8988T (cell line): ENCODE results near the gene CT47C1.
"Not testable (repeated sequence)": the region's sequence is repeated elsewhere in the genome, so short reads cannot be mapped to it uniquely, and the experiment has no call there.

Experiments used
- DNase-seq: peaks from one replicate; pipeline ENCODE4 v3.0.0; 2011

Gene CT47C1

DNA sequence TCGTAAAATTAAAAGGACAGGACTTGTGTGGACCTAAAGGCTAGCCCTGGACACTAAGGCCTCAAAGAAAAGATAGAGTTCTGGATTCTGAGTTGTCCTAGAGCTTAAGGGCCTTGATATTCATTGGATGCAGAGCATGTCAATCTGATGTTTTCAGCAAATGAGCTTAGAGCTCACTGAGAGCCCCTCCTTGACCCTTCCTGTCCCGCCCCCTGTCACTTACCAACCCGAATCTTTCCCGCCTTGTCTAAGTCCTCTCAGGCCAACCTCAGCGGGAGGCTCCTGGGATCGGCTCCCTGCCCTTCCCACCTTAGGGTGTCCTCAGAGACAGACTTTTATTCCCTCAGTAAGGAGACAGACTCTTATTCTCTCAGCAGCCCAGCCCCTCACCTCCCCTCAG is at the start of gene CT47C1:
TSS of gene CT47C1 (plus strand) at position 250 of the 400 bp plus-strand sequence. CDS start 233 bp downstream, outside the sequence.
- DNase-seq = no peak

DNA sequence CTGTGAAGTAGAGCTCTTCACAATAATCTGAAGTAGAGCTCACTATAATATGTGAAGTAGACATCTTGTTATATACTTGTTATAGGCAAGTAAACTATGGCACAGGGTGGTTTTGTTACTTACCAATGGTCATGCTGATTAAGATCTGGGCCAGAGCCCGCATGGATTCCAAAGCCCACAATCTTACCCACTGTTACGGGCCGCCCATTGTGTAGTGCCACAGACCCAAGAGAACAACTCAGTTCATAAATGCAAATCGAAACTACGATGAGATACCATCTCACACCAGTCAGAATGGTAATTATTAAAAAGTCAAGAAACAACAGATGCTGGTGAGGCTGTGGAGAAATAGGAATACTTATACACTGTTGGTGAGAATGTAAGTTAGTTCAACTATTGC is 46.9 kb upstream of the CT47C1 start:
- DNase-seq = no peak

GRCh38 chrX:119026344-119026743 is 46.4 kb upstream of the CT47C1 start:
- not testable (repeated sequence) for DNase-seq

DNA sequence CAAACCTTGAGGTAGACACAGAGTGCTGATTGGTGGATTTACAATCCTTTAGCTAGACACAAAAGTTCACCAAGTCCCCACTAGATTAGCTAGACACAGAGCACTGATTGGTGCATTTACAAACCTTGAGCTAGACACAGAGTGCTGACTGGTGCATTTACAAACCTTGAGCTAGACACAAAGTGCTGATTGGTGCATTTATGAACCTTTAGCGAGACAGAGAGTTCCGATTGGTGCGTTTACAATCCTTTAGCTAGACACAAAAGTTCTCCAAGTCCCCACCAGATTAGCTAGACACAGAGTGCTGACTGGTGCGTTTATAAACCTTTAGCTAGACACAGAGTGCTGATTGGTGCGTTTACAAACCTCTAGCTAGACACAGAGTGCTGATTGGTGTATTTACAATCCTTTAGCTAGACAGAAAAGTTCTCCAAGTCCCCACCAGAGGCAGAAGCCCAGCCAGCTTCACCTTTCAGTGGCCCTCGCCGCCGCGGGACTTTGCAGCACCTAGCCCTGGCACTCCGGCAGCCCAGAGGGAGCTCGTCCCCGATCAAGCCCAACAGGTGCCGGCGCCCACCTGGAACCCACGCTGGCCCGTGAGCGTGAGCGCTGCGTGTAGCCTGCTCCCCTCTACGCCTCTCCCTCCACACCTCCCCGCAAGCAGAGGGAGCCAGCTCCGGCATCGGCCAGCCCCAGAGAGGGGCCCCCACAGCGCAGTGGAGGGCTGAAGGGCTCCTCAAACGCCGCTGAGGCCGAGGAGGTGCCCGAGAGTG is 44.6 kb upstream of the CT47C1 start:
- not testable (repeated sequence) for DNase-seq

DNA sequence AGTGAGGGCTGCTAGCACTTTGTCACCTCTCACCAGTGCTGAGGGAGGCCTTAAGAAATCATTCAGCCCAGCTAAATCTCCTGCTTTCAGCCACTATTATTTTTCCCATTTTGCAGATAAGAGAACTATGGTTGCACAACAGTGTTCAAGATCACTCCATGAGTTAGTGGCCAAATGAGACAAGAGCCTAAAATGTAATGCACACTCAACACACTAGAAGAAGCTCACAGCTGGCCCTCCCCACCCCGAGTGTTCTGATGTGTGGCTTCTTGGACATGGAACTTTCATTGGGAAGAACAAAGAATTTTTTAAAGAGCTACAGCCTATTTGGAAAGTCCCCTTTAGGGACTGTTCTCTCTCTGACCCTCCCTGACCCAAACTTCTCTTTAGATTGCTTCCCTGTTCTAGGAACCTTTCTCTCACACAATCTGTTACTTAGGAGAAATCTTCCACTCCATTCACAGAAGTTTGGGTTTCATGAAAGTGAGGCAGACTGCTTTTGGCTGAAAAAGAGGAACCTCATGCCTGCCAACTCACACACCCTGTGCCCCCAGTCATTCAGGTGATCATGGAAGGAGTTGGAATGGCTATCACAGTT is 44.0 kb upstream of the CT47C1 start:
- no peak for DNase-seq

DNA sequence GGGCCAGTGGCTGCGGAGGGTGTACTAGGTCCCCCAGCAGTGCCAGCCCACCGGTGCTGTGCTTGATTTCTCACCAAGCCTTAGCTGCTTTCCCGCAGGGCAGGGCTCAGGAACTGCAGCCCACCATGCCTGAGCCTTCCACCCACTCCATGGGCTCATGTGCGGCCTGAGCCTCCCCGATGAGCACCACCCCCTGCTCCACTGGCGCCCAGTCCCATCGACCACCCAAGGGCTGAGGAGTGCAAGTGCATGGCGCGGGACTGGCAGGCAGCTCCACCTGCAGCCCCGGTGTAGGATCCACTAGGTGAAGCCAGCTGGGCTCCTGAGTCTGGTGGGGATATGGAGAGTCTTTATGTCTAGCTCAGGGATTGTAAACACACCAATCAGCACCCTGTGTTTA is 43.1 kb upstream of the CT47C1 start:
- DNase-seq = not testable (repeated sequence)

DNA sequence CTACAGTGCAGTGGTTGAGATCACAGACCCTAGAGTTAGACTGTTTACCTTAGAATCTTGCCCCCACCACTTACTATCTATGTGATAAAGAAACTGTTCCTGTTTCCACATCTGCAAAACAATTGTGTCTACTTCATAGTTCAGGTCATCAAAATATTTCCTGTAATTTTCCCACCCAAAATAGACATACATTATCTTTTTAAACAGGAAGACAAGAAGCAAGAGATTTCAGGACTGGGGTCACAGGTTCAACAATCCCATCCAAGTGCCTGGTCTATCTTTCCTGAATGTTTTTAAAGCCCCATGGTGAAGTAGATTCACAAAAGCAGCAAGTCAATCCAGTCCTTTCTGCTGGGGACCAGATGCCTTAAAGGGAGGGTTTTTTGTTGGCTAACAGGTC is 41.8 kb upstream of the CT47C1 start:
- no peak for DNase-seq

DNA sequence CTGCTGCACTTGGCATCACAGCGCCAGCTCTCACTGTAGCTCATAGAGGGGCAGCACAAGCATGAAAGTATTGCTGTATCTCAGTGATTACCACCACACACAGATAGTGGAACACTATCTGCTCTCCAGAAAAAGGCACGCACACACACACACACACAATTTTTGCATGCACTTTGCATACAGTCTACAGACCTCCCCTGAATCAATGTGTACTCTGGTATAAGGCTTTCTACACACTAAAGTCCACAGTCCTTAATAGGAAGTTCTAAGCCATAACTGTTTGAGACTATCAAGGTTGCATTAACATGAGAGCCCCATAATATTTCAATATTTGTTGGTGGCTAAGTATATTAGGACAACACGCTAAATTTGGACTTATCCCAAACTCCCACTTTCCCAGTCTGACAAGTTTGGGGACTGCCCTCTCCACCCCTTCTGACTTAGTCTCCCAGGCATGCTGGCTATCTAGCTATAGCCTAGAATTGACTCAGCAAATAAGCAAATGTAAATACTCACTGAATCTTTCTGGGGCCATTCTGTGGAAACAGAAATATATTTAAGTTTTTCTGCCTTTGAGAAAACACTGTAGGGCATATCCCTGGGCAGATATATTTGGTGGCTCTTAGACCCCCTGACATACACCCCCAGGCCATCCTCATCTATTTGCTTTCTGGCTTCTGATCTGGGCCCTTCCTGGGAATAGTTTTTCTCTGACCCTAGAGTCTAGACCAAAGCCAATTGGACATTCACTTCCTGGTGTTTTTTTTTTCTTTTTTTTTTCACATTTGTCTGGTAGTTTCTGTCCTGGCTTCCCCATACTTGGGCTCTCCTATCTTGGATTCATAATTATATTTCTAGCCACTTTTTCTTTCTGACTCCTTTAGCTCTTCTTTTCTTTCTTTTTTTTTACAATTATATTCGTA is 36.4 kb upstream of the CT47C1 start:
- no peak for DNase-seq

DNA sequence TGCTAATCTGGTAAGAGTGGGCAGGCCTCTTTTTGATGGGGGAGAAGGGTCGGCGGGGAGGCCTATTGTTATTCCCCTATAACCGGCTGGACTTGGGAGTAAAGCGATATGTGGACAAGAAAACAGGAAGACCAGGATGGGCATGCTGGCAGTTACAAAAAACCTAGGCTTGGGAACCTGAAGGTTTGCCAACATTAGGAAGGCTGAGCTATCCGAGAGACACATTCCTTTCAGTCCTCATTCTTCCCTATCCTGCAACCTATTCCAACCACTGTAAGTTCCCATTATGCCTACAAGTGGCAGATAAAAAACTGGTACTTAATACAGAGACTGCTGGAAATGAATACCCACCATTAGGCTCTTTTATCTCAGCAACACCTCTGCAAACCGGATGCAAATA is 32.4 kb upstream of the CT47C1 start:
- no peak for DNase-seq

DNA sequence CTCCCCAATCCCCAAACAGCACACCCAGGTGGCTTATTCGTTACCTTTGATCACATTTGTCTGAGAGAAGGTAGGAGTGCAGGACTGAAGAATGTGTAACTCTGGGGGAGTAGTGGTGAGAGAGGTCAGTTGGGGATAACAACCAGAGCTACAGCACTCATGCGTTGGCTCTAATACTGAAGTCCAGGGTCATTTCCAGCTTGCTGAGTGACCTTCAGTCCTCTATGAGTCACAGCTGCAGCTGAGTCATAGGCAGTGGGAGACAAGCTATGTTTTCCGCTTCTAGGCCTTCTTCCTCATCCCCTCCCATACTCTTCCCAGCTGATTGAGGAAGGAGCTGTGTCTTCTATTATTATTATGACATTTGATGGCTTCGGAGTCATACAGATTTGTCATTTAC is 31.6 kb upstream of the CT47C1 start:
- DNase-seq = peak; percentile 29

DNA sequence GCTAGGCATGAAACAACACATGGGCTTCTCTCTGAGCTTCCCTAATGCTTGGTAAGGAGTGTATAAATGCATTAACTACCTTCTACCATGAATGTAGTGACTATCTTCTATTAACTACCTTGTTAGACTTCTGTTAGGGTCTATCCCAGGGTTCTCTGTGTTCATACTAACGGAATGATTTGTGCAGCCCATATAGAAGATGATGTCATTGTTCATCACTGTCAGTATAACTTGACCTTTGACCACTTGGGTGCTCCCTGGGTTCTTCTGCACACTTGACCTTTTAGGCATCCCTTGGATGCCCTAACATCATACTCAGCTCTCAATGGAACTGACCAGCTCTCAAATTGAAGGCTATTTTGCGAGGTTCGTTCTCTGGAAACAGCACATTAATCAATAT is 30.8 kb upstream of the CT47C1 start:
- DNase-seq = no peak

DNA sequence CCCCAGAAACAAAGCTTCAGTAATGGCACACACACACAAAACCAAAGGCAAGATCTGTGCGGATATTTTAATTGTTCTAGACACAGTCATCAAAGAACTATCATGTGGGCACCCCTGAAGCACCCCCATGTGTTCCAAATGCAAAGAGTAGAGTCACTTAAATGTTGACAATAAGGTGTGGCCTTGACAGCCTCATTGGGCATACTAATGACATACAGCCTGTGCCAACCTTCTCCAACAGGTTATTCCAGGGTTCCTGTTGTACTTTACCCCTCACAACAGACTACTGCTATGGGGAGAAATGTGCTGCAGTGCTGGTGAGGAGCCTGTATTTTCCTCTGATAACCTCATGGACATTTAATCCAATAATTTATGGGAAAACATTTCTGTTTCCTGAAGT is 29.8 kb upstream of the CT47C1 start:
- DNase-seq = no peak

DNA sequence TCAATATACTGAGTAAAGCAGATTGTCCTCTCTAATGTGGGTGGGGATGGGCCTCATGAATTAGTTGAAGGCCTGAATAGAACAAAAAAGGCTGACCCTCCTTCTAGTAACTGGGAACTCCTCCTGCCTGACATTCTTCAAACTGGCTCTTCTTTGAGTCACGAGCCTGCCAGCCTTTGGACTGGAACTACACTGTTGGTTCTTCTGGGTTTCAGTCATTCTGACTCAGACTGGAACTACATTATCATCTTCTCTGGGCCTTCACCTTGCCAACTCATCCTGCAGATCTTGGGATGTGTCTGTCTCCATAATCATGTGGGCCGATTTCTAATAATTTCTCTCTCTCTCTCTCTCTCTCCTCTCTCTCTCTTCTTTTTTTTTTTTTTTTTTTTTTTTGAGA is 26.9 kb upstream of the CT47C1 start:
- DNase-seq = no peak

- DNase-seq = no peak
These were observed 17.1 kb upstream of the CT47C1 start for GRCh38 chrX:119055687-119056086.

GRCh38 chrX:119062750-119063374 is 9.9 kb upstream of the CT47C1 start:
- DNase-seq = no peak

- no peak for DNase-seq
These were observed 9.4 kb upstream of the CT47C1 start for GRCh38 chrX:119063428-119063827.

GRCh38 chrX:119067023-119067739 is 5.6 kb upstream of the CT47C1 start:
- peak; percentile 37 for DNase-seq

- DNase-seq = no peak
These were observed 3.7 kb upstream of the CT47C1 start for GRCh38 chrX:119069128-119069527.

DNA sequence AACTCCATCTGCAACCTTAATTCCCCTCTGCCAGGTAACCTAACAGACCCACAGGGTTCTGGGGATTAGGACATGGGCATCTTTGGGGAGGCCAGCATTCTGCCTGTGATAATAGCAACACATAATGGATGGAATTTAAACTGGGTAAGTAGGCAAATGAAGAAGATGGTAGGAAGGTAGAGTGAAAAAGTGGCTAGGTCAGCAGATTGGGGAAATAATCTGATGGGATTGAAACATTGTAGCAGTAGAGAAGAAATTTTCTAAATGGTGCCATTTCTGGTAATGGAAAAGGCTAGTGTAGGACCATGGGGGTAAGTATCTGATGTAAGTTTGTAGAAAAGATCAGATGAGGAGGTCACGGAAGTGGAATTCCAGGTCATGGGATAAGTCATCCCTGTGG is 3.0 kb upstream of the CT47C1 start:
- DNase-seq = no peak

DNA sequence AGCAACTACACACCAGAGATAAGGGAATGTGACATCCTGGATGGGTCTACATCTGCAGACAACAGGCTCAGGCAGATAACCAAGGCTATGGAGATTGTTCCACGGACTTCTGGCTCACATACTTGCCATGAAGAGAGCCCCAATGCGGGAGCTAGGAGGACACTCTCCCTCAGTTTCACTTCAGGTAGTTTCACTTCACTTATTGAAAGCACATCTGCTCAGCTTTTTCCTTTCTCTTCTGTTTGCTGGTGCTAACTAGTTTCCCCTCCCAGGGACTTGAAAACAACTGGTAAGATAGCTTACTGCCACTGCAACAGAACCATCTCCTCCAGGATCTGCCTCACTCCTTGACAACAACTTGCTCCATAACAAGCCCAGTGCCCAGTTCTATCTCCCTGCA is 1.4 kb upstream of the CT47C1 start:
- DNase-seq = no peak

DNA sequence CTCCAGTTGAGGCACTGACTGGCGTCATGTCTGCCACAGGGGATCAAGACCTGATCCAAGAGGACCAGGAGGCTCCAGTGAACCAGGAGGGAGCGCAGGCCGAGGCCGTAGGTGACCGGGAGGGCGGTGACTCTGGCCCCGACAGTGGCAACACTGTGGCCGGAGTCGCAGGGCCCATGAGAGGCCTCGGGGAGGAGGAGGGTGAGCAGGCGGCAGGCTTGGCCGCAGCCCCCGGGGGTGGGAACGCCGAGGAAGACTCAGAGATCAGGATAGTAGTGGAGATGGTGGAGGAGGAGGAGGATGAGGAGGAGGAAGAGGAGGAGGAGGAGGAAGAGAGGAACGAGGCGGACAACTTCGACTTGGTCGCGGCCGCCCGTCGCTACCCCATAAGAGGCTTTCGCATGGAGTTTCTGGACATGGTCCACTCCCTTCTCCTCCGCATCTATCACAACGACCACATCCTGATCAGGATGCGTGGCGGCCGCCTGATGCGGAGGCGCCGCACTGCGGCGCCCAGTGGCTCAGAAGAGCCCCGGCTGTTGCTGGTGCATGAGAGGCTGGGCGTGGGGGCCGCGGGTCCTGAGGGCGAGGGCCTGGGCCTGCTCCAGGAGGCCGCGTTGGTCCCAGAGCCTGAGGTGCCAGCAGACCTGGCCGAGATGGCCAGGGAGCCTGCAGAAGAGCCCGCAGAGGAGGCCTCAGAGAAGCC is 560 bp downstream of the CT47C1 start:
- no peak for DNase-seq

- DNase-seq = no peak
These were observed 1.1 kb downstream of the CT47C1 start for GRCh38 chrX:119073911-119074310.
